Astrocyte (in vitro differentiated cells and primary cell): ENCODE data around the gene PRDX5. TPM values are rescaled to one million over a fixed set of nuclear protein-coding genes. Genes with fewer than 3 reads are reported as not detected.

Experiments
- DNase-seq: peaks from one replicate; pipeline ENCODE4 v3.0.0-alpha.2; 2010; ENCODE audit warnings: low read depth
- FAIRE-seq: peaks from 2 replicates; lab custom pipeline; 2011; peaks lifted over from hg19 to GRCh38; lab: Jason Lieb, UNC
- H2AFZ ChIP-seq: 2 replicates; pipeline ENCODE4 v1.6.0; 2012; ENCODE audit warnings: low read depth, low read length, inconsistent platforms
- H3K27ac ChIP-seq: 2 replicates; pipeline ENCODE4 v1.5.1; 2011; ENCODE audit warnings: low read depth, low read length, inconsistent platforms
- H3K27me3 ChIP-seq: 2 replicates; pipeline ENCODE4 v1.6.0; 2011; ENCODE audit warnings: low read length, inconsistent platforms; ENCODE audit not compliant: insufficient read depth
- H3K36me3 ChIP-seq: 2 replicates; pipeline ENCODE4 v1.5.1; 2011; ENCODE audit warnings: low read length, inconsistent platforms; ENCODE audit not compliant: insufficient read depth
- H3K4me1 ChIP-seq: 2 replicates; pipeline ENCODE4 v1.5.1; 2011; ENCODE audit warnings: low read length, inconsistent platforms; ENCODE audit not compliant: insufficient read depth
- H3K4me2 ChIP-seq: 2 replicates; pipeline ENCODE4 v1.6.0; 2012; ENCODE audit warnings: low read length, inconsistent platforms
- H3K4me3 ChIP-seq: 2 replicates; pipeline ENCODE4 v1.5.1; 2011; ENCODE audit warnings: low read depth, mild to moderate bottlenecking, low read length, inconsistent platforms; ENCODE audit not compliant: insufficient read depth
- H3K79me2 ChIP-seq: 2 replicates; pipeline ENCODE4 v1.6.0; 2012; ENCODE audit warnings: mild to moderate bottlenecking, low read length, inconsistent platforms; ENCODE audit not compliant: insufficient read depth
- H3K9ac ChIP-seq: 2 replicates; pipeline ENCODE4 v1.6.0; 2012; ENCODE audit warnings: mild to moderate bottlenecking, low read length, inconsistent platforms
- H3K9me3 ChIP-seq: 2 replicates; pipeline ENCODE4 v1.5.1; 2012; ENCODE audit warnings: low read depth, mild to moderate bottlenecking, low read length, inconsistent platforms; ENCODE audit not compliant: insufficient read depth
- H4K20me1 ChIP-seq: 2 replicates; pipeline ENCODE4 v1.6.0; 2012; ENCODE audit warnings: low read length, inconsistent platforms; ENCODE audit not compliant: insufficient read depth
- H3K27ac Mint-ChIP-seq: one replicate; pipeline ENCODE4 v1.8.0; 2021; ENCODE audit warnings: mild to moderate bottlenecking, mixed read lengths; ENCODE audit not compliant: unreplicated experiment
- H3K27me3 Mint-ChIP-seq: one replicate; pipeline ENCODE4 v1.8.0; 2021; ENCODE audit warnings: low read depth, mixed read lengths; ENCODE audit not compliant: unreplicated experiment
- H3K36me3 Mint-ChIP-seq: one replicate; pipeline ENCODE4 v1.8.0; 2021; ENCODE audit warnings: low read depth, mixed read lengths; ENCODE audit not compliant: unreplicated experiment
- H3K4me1 Mint-ChIP-seq: one replicate; pipeline ENCODE4 v1.8.0; 2021; ENCODE audit warnings: low read depth, mixed read lengths; ENCODE audit not compliant: unreplicated experiment
- H3K4me3 Mint-ChIP-seq: one replicate; pipeline ENCODE4 v1.8.0; 2021; ENCODE audit warnings: mild to moderate bottlenecking, moderate library complexity, mixed read lengths; ENCODE audit not compliant: unreplicated experiment
- H3K9me3 Mint-ChIP-seq: one replicate; pipeline ENCODE4 v1.8.0; 2021; ENCODE audit warnings: mild to moderate bottlenecking, mixed read lengths; ENCODE audit not compliant: unreplicated experiment
- CTCF ChIP-seq: IDR thresholded peaks from 2 replicates; pipeline ENCODE4 v1.5.1; 2011; ENCODE audit warnings: low read depth, mild to moderate bottlenecking, inconsistent platforms, low read length, moderate library complexity; ENCODE audit not compliant: insufficient read depth
- EZH2 ChIP-seq: IDR thresholded peaks from 2 replicates; pipeline ENCODE4 v1.6.1; 2012; ENCODE audit warnings: mild to moderate bottlenecking, low read length, inconsistent platforms; ENCODE audit not compliant: insufficient read depth
- total RNA-seq: library from RNA; stranded (reverse); gene quantifications from 2 replicates; pipeline ENCODE4 v1.2.1, GENCODE V29; 2021

PRDX5 gene
- total RNA-seq, 1 donor from 2014 or later = 243 TPM

GRCh38 chr11:64287676-64288352, 30.1 kb upstream of the PRDX5 start:
- TF ChIP-seq EZH2 (no peak), CTCF (no peak)

GRCh38 chr11:64288353-64288750, 29.6 kb upstream of the PRDX5 start:
- peaks cover 24% of the 10 kb centered on the region for H4K20me1 ChIP-seq
- H3K36me3 Mint-ChIP-seq = peaks cover 4% of the 10 kb centered on the region
- no peak overlapping the region for H3K27ac ChIP-seq
- no peaks in the 10 kb centered on the region for H3K9me3 Mint-ChIP-seq
- H2AFZ ChIP-seq = no peak overlapping the region
- H3K27me3 Mint-ChIP-seq = peaks cover 25% of the 10 kb centered on the region
- no peak overlapping the region for H3K4me3 Mint-ChIP-seq
- no peak overlapping the region for H3K4me2 ChIP-seq
- no peaks in the 10 kb centered on the region for H3K36me3 ChIP-seq
- H3K9me3 ChIP-seq = no peaks in the 10 kb centered on the region
- no peak for TF ChIP-seq CTCF
- TF ChIP-seq EZH2 = no peak
- DNase-seq (no peak), FAIRE-seq (no peak)
- no peak overlapping the region for H3K4me3 ChIP-seq
- peaks cover 3% of the 10 kb centered on the region for H3K4me1 Mint-ChIP-seq
- peaks cover 11% of the 10 kb centered on the region for H3K79me2 ChIP-seq
- H3K27me3 ChIP-seq = peaks cover 29% of the 10 kb centered on the region
- H3K4me1 ChIP-seq = peaks cover 13% of the 10 kb centered on the region
- H3K27ac Mint-ChIP-seq = no peak overlapping the region
- no peak overlapping the region for H3K9ac ChIP-seq

More at GRCh38 chr11:64287676-64288352, 30.1 kb upstream of the PRDX5 start:
- no peak overlapping the region for H3K27ac Mint-ChIP-seq
- peaks cover 4% of the 10 kb centered on the region for H3K36me3 Mint-ChIP-seq
- no peak overlapping the region for H3K4me3 Mint-ChIP-seq
- Histone ChIP-seq H3K36me3 (no peaks in the 10 kb centered on the region), H3K9me3 (no peaks in the 10 kb centered on the region), H4K20me1 (peaks cover 20% of the 10 kb centered on the region), H3K9ac (no peak overlapping the region), H3K79me2 (peaks cover 16% of the 10 kb centered on the region), H3K4me1 (peaks cover 13% of the 10 kb centered on the region), H3K4me3 (no peak overlapping the region), H3K27ac (no peak overlapping the region), H3K27me3 (peaks cover 24% of the 10 kb centered on the region), H3K4me2 (no peak overlapping the region), H2AFZ (no peak overlapping the region)
- no peaks in the 10 kb centered on the region for H3K9me3 Mint-ChIP-seq
- peaks cover 20% of the 10 kb centered on the region for H3K27me3 Mint-ChIP-seq
- H3K4me1 Mint-ChIP-seq = peaks cover 3% of the 10 kb centered on the region
- DNase-seq (no peak), FAIRE-seq (no peak)

- Mint-ChIP-seq H3K27ac (no peak overlapping the region), H3K4me1 (peaks cover 3% of the 10 kb centered on the region), H3K4me3 (no peak overlapping the region), H3K9me3 (no peaks in the 10 kb centered on the region), H3K36me3 (peaks cover 4% of the 10 kb centered on the region), H3K27me3 (peaks cover 27% of the 10 kb centered on the region)
- FAIRE-seq (no peak), DNase-seq (no peak)
- Histone ChIP-seq H3K27me3 (peaks cover 35% of the 10 kb centered on the region), H2AFZ (no peak overlapping the region), H3K9ac (no peak overlapping the region), H3K27ac (no peak overlapping the region), H3K4me3 (no peak overlapping the region), H3K4me2 (no peak overlapping the region), H3K9me3 (no peaks in the 10 kb centered on the region), H3K36me3 (no peaks in the 10 kb centered on the region), H3K79me2 (peaks cover 4% of the 10 kb centered on the region), H4K20me1 (peaks cover 25% of the 10 kb centered on the region), H3K4me1 (peaks cover 9% of the 10 kb centered on the region)
- no peak for TF ChIP-seq CTCF
Observed at GRCh38 chr11:64289002-64289564, 28.8 kb upstream of the PRDX5 start.
